H1 (cell line): ENCODE data around the gene TMEM154. TPM values are rescaled to one million over a fixed set of nuclear protein-coding genes. Genes with fewer than 3 reads are reported as not detected.

Source experiments
- CTCF ChIA-PET: fragments of 300-600 bp; sonication (Branson Sonifier 250); formaldehyde crosslinking; loops from one replicate; lab custom pipeline; 2021; ENCODE audit not compliant: partially characterized antibody; lab: Charles Lee
- POLR2A ChIA-PET: fragments of 300-600 bp; sonication (Branson Sonifier 250); formaldehyde crosslinking; loops from one replicate; lab custom pipeline; 2021; ENCODE audit warnings: inconsistent platforms; ENCODE audit not compliant: partially characterized antibody; lab: Charles Lee
- DNase-seq, 2 experiments: peaks; one replicate each; pipeline versions ENCODE4 v3.0.0 to v3.0.0-alpha.2; 2010 to 2022; ENCODE audit warnings: low spot score in 2 of 2, low read depth in 1 of 2, mixed read lengths in 1 of 2
- FAIRE-seq: peaks from 2 replicates; lab custom pipeline; 2011; peaks lifted over from hg19 to GRCh38; lab: Jason Lieb, UNC
- H2AFZ ChIP-seq: 2 replicates; pipeline ENCODE4 v1.8.1; 2012; ENCODE audit warnings: low read length, inconsistent platforms
- H2AK5ac ChIP-seq: 2 replicates; pipeline ENCODE4 v1.6.1; 2013; ENCODE audit warnings: low read depth, low read length
- H2BK120ac ChIP-seq: replicated peaks from 2 replicates; pipeline ENCODE3; 2013; ENCODE audit warnings: low read depth, low read length, inconsistent platforms
- H2BK12ac ChIP-seq: 2 replicates; pipeline ENCODE4 v1.6.1; 2013; ENCODE audit warnings: low read depth, low read length
- H2BK15ac ChIP-seq: 2 replicates; pipeline ENCODE4 v1.6.1; 2013; ENCODE audit warnings: low read length
- H2BK20ac ChIP-seq: 2 replicates; pipeline ENCODE4 v1.6.1; 2013; ENCODE audit warnings: low read length
- H2BK5ac ChIP-seq: 2 replicates; pipeline ENCODE4 v1.6.1; 2013; ENCODE audit warnings: low read depth, low read length
- H3K14ac ChIP-seq: 2 replicates; pipeline ENCODE4 v1.6.1; 2013; ENCODE audit warnings: inconsistent platforms; ENCODE audit not compliant: insufficient read length
- H3K18ac ChIP-seq: 2 replicates; pipeline ENCODE4 v1.6.1; 2013; ENCODE audit warnings: low read length; ENCODE audit errors: extremely low read depth
- H3K23ac ChIP-seq: 2 replicates; pipeline ENCODE4 v1.6.1; 2013; ENCODE audit warnings: inconsistent platforms; ENCODE audit not compliant: insufficient read length
- H3K23me2 ChIP-seq: 2 replicates; pipeline ENCODE4 v1.6.1; 2013; ENCODE audit warnings: low read depth, low read length
- H3K27ac ChIP-seq: 2 replicates; pipeline ENCODE4 v1.6.1; 2011; ENCODE audit warnings: low read depth, low read length, inconsistent platforms
- H3K27me3 ChIP-seq, 4 experiments: replicated peaks in 1 of 4; 1 replicate in 1 of 4; 2 replicates in 3 of 4; pipeline versions ENCODE4 v1.6.1 to v1.8.1; 2011 to 2013; ENCODE audit warnings: low read length in 3 of 4, mild to moderate bottlenecking in 3 of 4, inconsistent platforms in 2 of 4, mixed read lengths in 2 of 4, moderate library complexity in 1 of 4; ENCODE audit not compliant: control insufficient read depth in 3 of 4, insufficient read depth in 3 of 4; ENCODE audit errors: extremely low read depth in 1 of 4
- H3K36me3 ChIP-seq, 4 experiments: 2 replicates each; pipeline versions ENCODE4 v1.6.1 to v1.8.1; 2011 to 2013; ENCODE audit warnings: mild to moderate bottlenecking in 4 of 4, low read length in 3 of 4, moderate library complexity in 2 of 4, control low read depth in 1 of 4, inconsistent platforms in 1 of 4; ENCODE audit not compliant: insufficient read depth in 4 of 4, control insufficient read depth in 2 of 4
- H3K4ac ChIP-seq: replicated peaks from 2 replicates; pipeline ENCODE3; 2013; ENCODE audit warnings: low read length, low read depth, mixed read lengths, inconsistent platforms; ENCODE audit not compliant: insufficient read length
- H3K4me1 ChIP-seq, 4 experiments: replicated peaks in 1 of 4; 1 replicate in 1 of 4; 2 replicates in 3 of 4; pipeline versions ENCODE4 v1.6.1 to v1.8.1; 2011 to 2013; ENCODE audit warnings: low read length in 3 of 4, inconsistent platforms in 2 of 4, mixed read lengths in 1 of 4; ENCODE audit not compliant: insufficient read depth in 4 of 4, control insufficient read depth in 3 of 4
- H3K4me2 ChIP-seq, 2 experiments: 2 replicates each; pipeline versions ENCODE4 v1.6.1 to v1.8.1; 2011 to 2013; ENCODE audit warnings: low read depth in 2 of 2, low read length in 2 of 2, control low read depth in 1 of 2, inconsistent platforms in 1 of 2, mild to moderate bottlenecking in 1 of 2; ENCODE audit not compliant: insufficient read depth in 1 of 2
- H3K4me3 ChIP-seq, 4 experiments: fragments of 200-600, 300-600 bp in 1 of 4; sonication (generic), shearing (Covaris generic), sonication (Bioruptor Twin) in 1 of 4; 2 replicates each; pipeline versions ENCODE4 v1.5.1 to v1.8.1; 2011 to 2016; ENCODE audit warnings: low read length in 4 of 4, low read depth in 3 of 4, control low read depth in 2 of 4, inconsistent platforms in 2 of 4, mild to moderate bottlenecking in 2 of 4, mixed read lengths in 1 of 4, moderate library complexity in 1 of 4; ENCODE audit not compliant: insufficient read depth in 2 of 4; ENCODE audit errors: extremely low read depth in 1 of 4
- H3K56ac ChIP-seq: replicated peaks from 2 replicates; pipeline ENCODE3; 2013; ENCODE audit warnings: low read depth, mild to moderate bottlenecking, mixed read lengths, low read length, inconsistent platforms; ENCODE audit not compliant: insufficient read length
- H3K79me1 ChIP-seq: 2 replicates; pipeline ENCODE4 v1.6.1; 2013; ENCODE audit warnings: low read depth, low read length, control low read depth
- H3K79me2 ChIP-seq, 2 experiments: 2 replicates each; pipeline versions ENCODE4 v1.6.1 to v1.8.1; 2012 to 2013; ENCODE audit warnings: low read length in 2 of 2, mild to moderate bottlenecking in 2 of 2, inconsistent platforms in 1 of 2; ENCODE audit not compliant: insufficient read depth in 2 of 2, control insufficient read depth in 1 of 2
- H3K9ac ChIP-seq, 4 experiments: replicated peaks in 1 of 4; 1 replicate in 1 of 4; 2 replicates in 3 of 4; pipeline versions ENCODE4 v1.6.1 to v1.8.1; 2011 to 2013; ENCODE audit warnings: low read depth in 3 of 4, low read length in 3 of 4, control low read depth in 2 of 4, mild to moderate bottlenecking in 2 of 4, moderate library complexity in 2 of 4, inconsistent platforms in 1 of 4; ENCODE audit errors: extremely low read depth in 1 of 4
- H3K9me3 ChIP-seq, 2 experiments: 2 replicates each; pipeline versions ENCODE4 v1.6.1 to v1.8.1; 2012 to 2013; ENCODE audit warnings: mild to moderate bottlenecking in 2 of 2, moderate library complexity in 2 of 2, control low read depth in 1 of 2, inconsistent platforms in 1 of 2, low read depth in 1 of 2, low read length in 1 of 2, mixed read lengths in 1 of 2; ENCODE audit not compliant: insufficient read depth in 2 of 2
- H4K20me1 ChIP-seq, 2 experiments: replicated peaks in 1 of 2; 2 replicates each; pipeline versions ENCODE3 to v1.8.1; 2011 to 2013; ENCODE audit warnings: inconsistent platforms in 2 of 2, low read length in 2 of 2, mild to moderate bottlenecking in 1 of 2; ENCODE audit not compliant: insufficient read depth in 2 of 2, control insufficient read depth in 1 of 2
- H4K5ac ChIP-seq: 2 replicates; pipeline ENCODE4 v1.6.1; 2013; ENCODE audit warnings: low read length, low read depth, mixed read lengths, inconsistent platforms; ENCODE audit not compliant: insufficient read length
- H4K8ac ChIP-seq: 2 replicates; pipeline ENCODE4 v1.8.0; 2013; ENCODE audit warnings: mild to moderate bottlenecking, moderate library complexity, low read length, inconsistent platforms; ENCODE audit not compliant: insufficient read depth; ENCODE audit errors: extremely low read depth
- H4K91ac ChIP-seq: replicated peaks from 2 replicates; pipeline ENCODE3; 2013; ENCODE audit warnings: low read length, mixed read lengths, inconsistent platforms; ENCODE audit not compliant: insufficient read length
- CBX8 ChIP-seq: fragments of 300-800, 300-1000 bp; sonication (generic); IDR thresholded peaks from 2 replicates; pipeline ENCODE4 v1.7.1; 2016; ENCODE audit warnings: low read depth, low read length, borderline replicate concordance
- CEBPB ChIP-seq: IDR thresholded peaks from 2 replicates; pipeline ENCODE4 v1.6.1; 2012; ENCODE audit warnings: low read depth, low read length
- EGR1 ChIP-seq: IDR thresholded peaks from 2 replicates; pipeline ENCODE4 v1.6.1; 2011; ENCODE audit warnings: low read depth, low read length, borderline replicate concordance
- HDAC6 ChIP-seq: IDR thresholded peaks from one replicate; pipeline ENCODE4 v1.7.1; 2012; ENCODE audit warnings: low read depth, mild to moderate bottlenecking, inconsistent platforms, low read length, moderate library complexity
- KDM1A ChIP-seq: fragments of 200-600, 300-600 bp; sonication (generic); IDR thresholded peaks from 2 replicates; pipeline ENCODE4 v1.7.1; 2016; ENCODE audit warnings: mild to moderate bottlenecking, low read length, borderline replicate concordance
- MAX ChIP-seq: IDR thresholded peaks from 2 replicates; pipeline ENCODE4 v1.6.1; 2012; ENCODE audit warnings: inconsistent platforms
- TCF12 ChIP-seq: IDR thresholded peaks from 2 replicates; pipeline ENCODE4 v1.6.1; 2011; ENCODE audit warnings: low read depth, mild to moderate bottlenecking, low read length
- YY1 ChIP-seq: IDR thresholded peaks from 2 replicates; pipeline ENCODE4 v1.6.1; 2011; ENCODE audit warnings: low read depth, mild to moderate bottlenecking, low read length
- WGBS, 2 experiments: shearing (Covaris generic) in 1 of 2; methylation state at CpG; one replicate each; pipeline versions ENCODE4 v1.1.6 to v1.1.7; 2013 to 2015; ENCODE audit warnings: low lambda C conversion rate in 2 of 2, mixed read lengths in 2 of 2, inconsistent platforms in 1 of 2, low coverage in 1 of 2, missing lambda C conversion rate in 1 of 2; ENCODE audit not compliant: insufficient replicate concordance in 2 of 2, insufficient coverage in 1 of 2, insufficient read length in 1 of 2; ENCODE audit errors: extremely low coverage in 1 of 2, missing lambda C conversion rate in 1 of 2; 5-methylcytosine and 5-hydroxymethylcytosine counted together
- polyA plus RNA-seq, 7 experiments: library from polyadenylated mRNA; depleted of rRNA in 3 of 7; stranded (reverse) in 5 of 7; unstranded in 2 of 7; fragments of >200 nt in 5 of 7; fragments of 200-250 nt in 2 of 7; gene quantifications; 1 replicate in 5 of 7; 2 replicates in 1 of 7; 4 replicates in 1 of 7; pipeline versions ENCODE4 v1.2.1 to v1.2.3, GENCODE V29; 2011 to 2013; ENCODE audit warnings: missing spikeins in 2 of 7, mixed read lengths in 2 of 7
- total RNA-seq: library from RNA; stranded (reverse); fragmentation: NEBNext Ultra II Directional; extraction: Animal tissue kit (Norgen Biotek cat#: 25700); gene quantifications from 2 replicates; pipeline ENCODE4 v1.2.1, GENCODE V29; 2021

The TMEM154 gene
- total and polyA plus RNA-seq, 2 of the 8 experiments (the other 6 are each of a cell fraction or from before 2014, with no cell fraction given) = 0.33 to 1.2 TPM

- Histone ChIP-seq H3K18ac (no peak overlapping the region), H3K27me3 (no peaks in the 10 kb centered on the region), H4K5ac (no peak overlapping the region), H3K4me1 (peaks cover 0 to 3% (median 3%) of the 10 kb centered on the region in 4 experiments; a peak in 5 of 7 replicates), H3K4ac (no peak overlapping the region), H4K91ac (no peak overlapping the region), H2BK20ac (no peak overlapping the region), H3K36me3 (no peaks in the 10 kb centered on the region), H4K8ac (no peak overlapping the region), H3K27ac (no peak overlapping the region), H2AK5ac (no peak overlapping the region), H3K9ac (no peak overlapping the region), H3K4me3 (no peak overlapping the region), H2BK120ac (no peak overlapping the region), H3K56ac (no peak overlapping the region), H3K79me1 (no peaks in the 10 kb centered on the region), H3K14ac (no peak overlapping the region), H3K9me3 (peaks cover 5 to 8% of the 10 kb centered on the region in 2 experiments; a peak in 3 of 4 replicates), H2BK5ac (no peak overlapping the region), H2BK12ac (no peak overlapping the region), H3K23ac (no peak overlapping the region), H3K4me2 (no peak overlapping the region), H3K23me2 (no peaks in the 10 kb centered on the region), H2AFZ (no peak overlapping the region; the same call in 1 of the 2 replicates), H4K20me1 (no peaks in the 10 kb centered on the region), H3K79me2 (no peaks in the 10 kb centered on the region), H2BK15ac (no peak overlapping the region)
- ChIA-PET CTCF (interaction anchor here (1.4 kb wide), 1 partner anchor 21 kb away, joined by 7 read pairs; no protein-coding TSS in a partner anchor), POLR2A (no interaction called here)
- no peak for TF ChIP-seq CEBPB
- TF ChIP-seq YY1 = no peak
- TF ChIP-seq CBX8 = no peak
- no peak for TF ChIP-seq KDM1A
- TF ChIP-seq TCF12 = no peak
- TF ChIP-seq MAX = no peak
- no peak for TF ChIP-seq EGR1
- no peak for TF ChIP-seq HDAC6
- 85% methylated on average over 5 of the region's 5 CpGs; no CpG with 5 or more reads in 1 of the 2 experiments for WGBS, 2 experiments
- no peak for FAIRE-seq
- DNase-seq = no peak
These were observed 19.3 kb downstream of the TMEM154 start for GRCh38 chr4:152660526-152660925.
